Measurements from ENCODE around the gene NTNG1.
"Not testable (repeated sequence)": the region's sequence is repeated elsewhere in the genome, so short reads cannot be mapped to it uniquely, and the experiment has no call there.

The NTNG1 gene

GRCh38 chr1:107147843-107148242 lies 7.0 kb downstream of the NTNG1 start:
- no peak for DNase-seq

GRCh38 chr1:107149946-107150345 lies 9.1 kb downstream of the NTNG1 start:
- DNase-seq: no peak

- no peak for DNase-seq
Measured at GRCh38 chr1:107151295-107151694, 10.5 kb downstream of the NTNG1 start.

GRCh38 chr1:107152395-107152794 lies 11.6 kb downstream of the NTNG1 start:
- DNase-seq: no peak

GRCh38 chr1:107153014-107153413 lies 12.2 kb downstream of the NTNG1 start:
- no peak for DNase-seq

GRCh38 chr1:107158496-107158895 lies 17.7 kb downstream of the NTNG1 start:
- DNase-seq: no peak

- DNase-seq: no peak
Measured at GRCh38 chr1:107158991-107159390, 18.2 kb downstream of the NTNG1 start.

GRCh38 chr1:107162745-107163144 lies 21.9 kb downstream of the NTNG1 start:
- DNase-seq: no peak

GRCh38 chr1:107164901-107165300 lies 24.1 kb downstream of the NTNG1 start:
- DNase-seq: not testable (repeated sequence)

GRCh38 chr1:107169615-107170014 lies 28.8 kb downstream of the NTNG1 start:
- DNase-seq: no peak

- DNase-seq: no peak
Measured at GRCh38 chr1:107171333-107171732, 30.5 kb downstream of the NTNG1 start.

- DNase-seq: no peak
Measured at GRCh38 chr1:107172450-107173170, 31.8 kb downstream of the NTNG1 start.

- no peak for DNase-seq
Measured at GRCh38 chr1:107175102-107175909, 34.5 kb downstream of the NTNG1 start.

- no peak for DNase-seq
Measured at GRCh38 chr1:107181253-107181969, 40.6 kb downstream of the NTNG1 start.

GRCh38 chr1:107183011-107183410 lies 42.2 kb downstream of the NTNG1 start:
- DNase-seq: no peak

GRCh38 chr1:107184888-107185287 lies 44.0 kb downstream of the NTNG1 start:
- no peak for DNase-seq

- no peak for DNase-seq
Measured at GRCh38 chr1:107187399-107187798, 46.6 kb downstream of the NTNG1 start.

GRCh38 chr1:107188160-107188559 lies 47.3 kb downstream of the NTNG1 start:
- no peak for DNase-seq

- no peak for DNase-seq
Measured at GRCh38 chr1:107194380-107194779, 53.5 kb downstream of the NTNG1 start.

- DNase-seq: no peak
Measured at GRCh38 chr1:107195476-107195875, 54.6 kb downstream of the NTNG1 start.

- no peak for DNase-seq
Measured at GRCh38 chr1:107196973-107197562, 56.2 kb downstream of the NTNG1 start.

GRCh38 chr1:107198561-107198960 lies 57.7 kb downstream of the NTNG1 start:
- no peak for DNase-seq

GRCh38 chr1:107200631-107201030 lies 59.8 kb downstream of the NTNG1 start:
- no peak for DNase-seq
